Endothelial cell of umbilical vein (primary cell): Measurements from ENCODE around the gene AUTS2. TPM values are rescaled to one million over a fixed set of nuclear protein-coding genes. Genes with fewer than 3 reads are reported as not detected.

ENCODE experiments used
- BruUV-seq: library from RNA; stranded (reverse); fragments of 400-500 nt; replicated peaks from 2 replicates; lab custom pipeline; 2021; lab: Mats Ljungman, UMichigan
- CTCF ChIA-PET: fragments of 300-600, 350-600 bp; sonication (Branson Sonifier 250); formaldehyde crosslinking; loops from one replicate; lab custom pipeline; 2021; ENCODE audit warnings: antibody characterized with exemption, inconsistent platforms; lab: Charles Lee
- POLR2A ChIA-PET: fragments of 300-600, 350-600 bp; sonication (Branson Sonifier 250); formaldehyde crosslinking; loops from one replicate; lab custom pipeline; 2021; ENCODE audit warnings: antibody characterized with exemption, inconsistent platforms; lab: Charles Lee
- DNase-seq: peaks from one replicate; pipeline ENCODE4 v3.0.0-alpha.2; 2011; ENCODE audit warnings: low read depth, low spot score
- FAIRE-seq: peaks from 2 replicates; lab custom pipeline; 2011; peaks lifted over from hg19 to GRCh38; lab: Jason Lieb, UNC
- H2AFZ ChIP-seq: 2 replicates; pipeline ENCODE4 v1.6.0; 2012; ENCODE audit warnings: low read depth, low read length, control low read depth, inconsistent platforms
- H3K27ac ChIP-seq: 2 replicates; pipeline ENCODE4 v1.5.1; 2011; ENCODE audit warnings: low read depth, mild to moderate bottlenecking, control low read depth, low read length, moderate library complexity; ENCODE audit not compliant: insufficient read depth
- H3K27me3 ChIP-seq, 2 experiments: 2 replicates each; pipeline versions ENCODE4 v1.6.0 to v1.6.1; 2011; ENCODE audit warnings: low read length in 2 of 2, mixed read lengths in 1 of 2; ENCODE audit not compliant: control insufficient read depth in 2 of 2, insufficient read depth in 2 of 2
- H3K36me3 ChIP-seq, 2 experiments: 2 replicates in 1 of 2; 3 replicates in 1 of 2; pipeline ENCODE4 v1.5.1; 2011; ENCODE audit warnings: low read length in 2 of 2, mild to moderate bottlenecking in 1 of 2, moderate library complexity in 1 of 2; ENCODE audit not compliant: control insufficient read depth in 2 of 2, insufficient read depth in 2 of 2; ENCODE audit errors: extremely low read depth in 1 of 2
- H3K4me1 ChIP-seq: 3 replicates; pipeline ENCODE4 v1.5.1; 2011; ENCODE audit warnings: mild to moderate bottlenecking, low read length; ENCODE audit not compliant: control insufficient read depth, insufficient read depth; ENCODE audit errors: extremely low read depth
- H3K4me2 ChIP-seq: 2 replicates; pipeline ENCODE4 v1.6.1; 2011; ENCODE audit warnings: low read length, control low read depth, mixed read lengths; ENCODE audit not compliant: insufficient read depth
- H3K4me3 ChIP-seq, 3 experiments: fragments of 200-600 bp in 1 of 3; sonication (generic), shearing (Covaris generic) in 1 of 3; replicated peaks in 1 of 3; 2 replicates each; pipeline ENCODE4 v1.5.1; 2011 to 2016; ENCODE audit warnings: control low read depth in 3 of 3, low read length in 3 of 3, mild to moderate bottlenecking in 2 of 3, inconsistent platforms in 1 of 3, low read depth in 1 of 3, moderate library complexity in 1 of 3; ENCODE audit not compliant: insufficient read depth in 1 of 3
- H3K79me2 ChIP-seq: 2 replicates; pipeline ENCODE4 v1.6.0; 2012; ENCODE audit warnings: low read length, inconsistent platforms; ENCODE audit not compliant: control insufficient read depth, insufficient read depth
- H3K9ac ChIP-seq: replicated peaks from 2 replicates; pipeline ENCODE3; 2011; ENCODE audit warnings: low read length, control low read depth; ENCODE audit not compliant: insufficient read depth; ENCODE audit errors: extremely low read depth
- H3K9me1 ChIP-seq: replicated peaks from 3 replicates; pipeline ENCODE4 v1.6.0; 2011; ENCODE audit warnings: mild to moderate bottlenecking, low read length; ENCODE audit not compliant: control insufficient read depth, insufficient read depth; ENCODE audit errors: extremely low read depth
- H3K9me3 ChIP-seq: replicated peaks from 2 replicates; pipeline ENCODE4 v1.5.1; 2012; ENCODE audit warnings: low read length, inconsistent platforms; ENCODE audit not compliant: control insufficient read depth, insufficient read depth
- H4K20me1 ChIP-seq: replicated peaks from 2 replicates; pipeline ENCODE3; 2011; ENCODE audit warnings: mild to moderate bottlenecking, low read length; ENCODE audit not compliant: control insufficient read depth, insufficient read depth; ENCODE audit errors: extremely low read depth
- CTCF ChIP-seq, 2 donors: IDR thresholded peaks; 1 replicate in 1 of 2; 2 replicates in 1 of 2; pipeline ENCODE4 v1.5.1; 2011; ENCODE audit warnings: low read length in 2 of 2, mild to moderate bottlenecking in 2 of 2, moderate library complexity in 2 of 2, control low read depth in 1 of 2, inconsistent platforms in 1 of 2, low read depth in 1 of 2; ENCODE audit not compliant: insufficient read depth in 1 of 2; ENCODE audit errors: extremely low read depth in 1 of 2
- EZH2 ChIP-seq: IDR thresholded peaks from 2 replicates; pipeline ENCODE4 v1.6.1; 2012; ENCODE audit warnings: borderline replicate concordance, low read depth, mild to moderate bottlenecking, moderate library complexity, low read length, inconsistent platforms; ENCODE audit not compliant: severe bottlenecking
- FOS ChIP-seq: IDR thresholded peaks from 2 replicates; pipeline ENCODE4 v1.6.1; 2011; ENCODE audit warnings: mild to moderate bottlenecking, low read length, moderate library complexity, borderline replicate concordance; ENCODE audit not compliant: insufficient read depth
- GATA2 ChIP-seq: IDR thresholded peaks from 2 replicates; pipeline ENCODE4 v1.7.0; 2011; ENCODE audit warnings: low read depth, mild to moderate bottlenecking, moderate library complexity, mixed read lengths, low read length; ENCODE audit not compliant: insufficient read length, insufficient read depth
- JUN ChIP-seq: IDR thresholded peaks from 2 replicates; pipeline ENCODE4 v1.6.1; 2011; ENCODE audit warnings: borderline replicate concordance, low read depth; ENCODE audit not compliant: insufficient read length, insufficient read depth
- MAX ChIP-seq: IDR thresholded peaks from 2 replicates; pipeline ENCODE4 v1.6.1; 2011; ENCODE audit not compliant: insufficient read depth, insufficient read length
- MYC ChIP-seq: IDR thresholded peaks from one replicate; pipeline ENCODE4 v1.6.1; 2011; ENCODE audit warnings: mild to moderate bottlenecking, low read depth, low read length
- POLR2A ChIP-seq: IDR thresholded peaks from 2 replicates; pipeline ENCODE4 v1.6.1; 2012; ENCODE audit warnings: low read depth, mild to moderate bottlenecking, control low read depth, low read length
- POLR2AphosphoS5 ChIP-seq: IDR thresholded peaks from 2 replicates; pipeline ENCODE4 v1.6.1; 2012; ENCODE audit warnings: low read depth, mild to moderate bottlenecking, control low read depth, low read length, moderate library complexity; ENCODE audit not compliant: insufficient read depth
- dilution Hi-C: fragments of 300-500 bp; cut with MboI; formaldehyde crosslinking; loops from one replicate; pipeline ENCODE4 v1.15.0; 2019; ENCODE audit warnings: low sequenced_read_pairs; ENCODE audit not compliant: extremely low pct_ligation_motif_present
- intact Hi-C: fragments of 100-400 bp; cut with micrococcal nuclease; formaldehyde crosslinking; loops from one replicate; pipeline ENCODE4 v1.10.0; 2022
- polyA plus RNA-seq, 4 experiments: library from polyadenylated mRNA; depleted of rRNA in 3 of 4; stranded (reverse) in 3 of 4; unstranded in 1 of 4; fragments of >200 nt; gene quantifications; 2 replicates each; pipeline versions ENCODE4 v1.2.1 to v1.2.3, GENCODE V29; 2011 to 2012; ENCODE audit warnings: missing spikeins in 1 of 4
- total RNA-seq: library from RNA; stranded (reverse); gene quantifications from 2 replicates; pipeline ENCODE4 v1.2.3, GENCODE V29; 2021

AUTS2 gene
- total and polyA plus RNA-seq, 2 donors (not counting 3 experiments of a cell fraction or from before 2014, with no cell fraction given) = 0.59 to 8.0 TPM

- H3K27me3 ChIP-seq = no peaks in the 10 kb centered on the region
- no peak overlapping the region for H2AFZ ChIP-seq
- dilution Hi-C loops (no loop called here), intact Hi-C loops (no loop called here)
- H3K4me2 ChIP-seq = no peak overlapping the region
- H3K4me3 ChIP-seq = no peak overlapping the region
- H3K4me1 ChIP-seq = no peaks in the 10 kb centered on the region
- FAIRE-seq (no peak), DNase-seq (no peak)
- no peaks in the 10 kb centered on the region for H4K20me1 ChIP-seq
- TF ChIP-seq POLR2AphosphoS5 (no peak), EZH2 (no peak), MAX (no peak), FOS (no peak), MYC (no peak), GATA2 (no peak), POLR2A (no peak), JUN (no peak)
- H3K9me3 ChIP-seq = no peaks in the 10 kb centered on the region
- BruUV-seq = no TSS peak
- no peak overlapping the region for H3K27ac ChIP-seq
- ChIA-PET POLR2A (no interaction called here), CTCF (no interaction called here)
- no peak overlapping the region for H3K9ac ChIP-seq
- no peaks in the 10 kb centered on the region for H3K9me1 ChIP-seq
- no peaks in the 10 kb centered on the region for H3K36me3 ChIP-seq
- no peaks in the 10 kb centered on the region for H3K79me2 ChIP-seq
These were observed 242.0 kb downstream of the AUTS2 start for GRCh38 chr7:69840248-69840647.

GRCh38 chr7:69843653-69844052 is 245.4 kb downstream of the AUTS2 start:
- no peaks in the 10 kb centered on the region for H4K20me1 ChIP-seq
- intact Hi-C loops = no loop called here
- no peaks in the 10 kb centered on the region for H3K9me3 ChIP-seq
- no peaks in the 10 kb centered on the region for H3K79me2 ChIP-seq
- H2AFZ ChIP-seq = no peak overlapping the region
- FAIRE-seq (no peak), DNase-seq (no peak)
- no peak overlapping the region for H3K4me2 ChIP-seq
- no peaks in the 10 kb centered on the region for H3K27me3 ChIP-seq
- H3K27ac ChIP-seq = no peak overlapping the region
- no peak overlapping the region for H3K4me3 ChIP-seq
- BruUV-seq = no TSS peak
- H3K9ac ChIP-seq = no peak overlapping the region
- no peaks in the 10 kb centered on the region for H3K9me1 ChIP-seq
- ChIA-PET POLR2A (no interaction called here), CTCF (no interaction called here)
- no peaks in the 10 kb centered on the region for H3K36me3 ChIP-seq
- dilution Hi-C loops = no loop called here
- TF ChIP-seq JUN (no peak), POLR2A (no peak), CTCF (IDR thresholded peaks at IDR 0.05; ENCODE audit: extremely low read depth in 1 of 2, insufficient read depth in 1 of 2, low read depth in 1 of 2, low read length in 2 of 2) (no peak), MYC (no peak), EZH2 (no peak), MAX (no peak), POLR2AphosphoS5 (no peak), FOS (no peak)
- no peaks in the 10 kb centered on the region for H3K4me1 ChIP-seq
